K562 (cell line): ENCODE results near the gene CD248. TPM values are rescaled to one million over a fixed set of nuclear protein-coding genes. Genes with fewer than 3 reads are reported as not detected.

Experiments
- CEBPG ChIP-seq, 3 experiments: fragments of 200-800 bp in 1 of 3; sonication (Bioruptor generic) in 1 of 3; sonication (generic) in 1 of 3; formaldehyde crosslinking in 1 of 3; IDR thresholded peaks in 2 of 3; conservative IDR thresholded peaks in 1 of 3; 2 replicates each; pipeline versions ENCODE4 v1.6.1 to v1.8.0; 2016 to 2022; ENCODE audit warnings: missing compliant biosample characterization in 2 of 3, missing genetic modification characterization in 2 of 3, mild to moderate bottlenecking in 1 of 3, missing genetic modification reagents in 1 of 3
- CHD2 ChIP-seq: IDR thresholded peaks from 2 replicates; pipeline ENCODE4 v1.6.1; 2011; ENCODE audit warnings: low read depth, low read length
- DPF2 ChIP-seq: fragments of 450-650 bp; IDR thresholded peaks from 2 replicates; pipeline ENCODE4 v1.6.1; 2016
- E2F6 ChIP-seq, 2 experiments: IDR thresholded peaks; 2 replicates each; pipeline ENCODE4 v1.6.1; 2011; ENCODE audit warnings: borderline replicate concordance in 1 of 2, control low read depth in 1 of 2, low read depth in 1 of 2, low read length in 1 of 2, mild to moderate bottlenecking in 1 of 2, mixed read lengths in 1 of 2, moderate library complexity in 1 of 2; ENCODE audit not compliant: insufficient read depth in 1 of 2, insufficient read length in 1 of 2, poor library complexity in 1 of 2, severe bottlenecking in 1 of 2; ENCODE audit errors: extremely low read depth in 1 of 2
- KAT7 ChIP-seq: sonication (generic); formaldehyde crosslinking; IDR thresholded peaks from 2 replicates; pipeline ENCODE4 v1.8.0; 2022; ENCODE audit warnings: missing genetic modification reagents, mild to moderate bottlenecking, borderline replicate concordance
- MCM3 ChIP-seq: fragments of 450-650 bp; IDR thresholded peaks from 2 replicates; pipeline ENCODE4 v1.6.1; 2016
- POLR2G ChIP-seq: fragments of 200-400 bp; formaldehyde crosslinking; IDR thresholded peaks from 2 replicates; pipeline ENCODE4 v1.6.1; 2017; ENCODE audit warnings: low read depth, mild to moderate bottlenecking, antibody characterized with exemption, low read length, moderate library complexity
- POLR2H ChIP-seq: IDR thresholded peaks from 2 replicates; pipeline ENCODE4 v1.6.1; 2016; ENCODE audit warnings: missing genetic modification characterization, low read depth, mild to moderate bottlenecking, control low read depth, missing compliant biosample characterization, moderate library complexity
- RERE ChIP-seq: sonication (generic); formaldehyde crosslinking; IDR thresholded peaks from 2 replicates; pipeline ENCODE4 v1.8.0; 2023; ENCODE audit warnings: missing genetic modification reagents, mild to moderate bottlenecking, borderline replicate concordance
- ZBTB11 ChIP-seq, 3 experiments: fragments of 200-800 bp in 1 of 3; fragments of 250-450 bp in 1 of 3; fragments of 450-650 bp in 1 of 3; sonication (Bioruptor Pico) in 1 of 3; sonication (Bioruptor generic) in 1 of 3; formaldehyde crosslinking in 1 of 3; IDR thresholded peaks; 2 replicates each; pipeline versions ENCODE4 v1.6.1 to v1.8.0; 2016 to 2022; ENCODE audit warnings: mild to moderate bottlenecking in 2 of 3, missing genetic modification characterization in 2 of 3, missing compliant biosample characterization in 1 of 3, moderate library complexity in 1 of 3
- ZBTB49 ChIP-seq: sonication (generic); formaldehyde crosslinking; IDR thresholded peaks from 2 replicates; pipeline ENCODE4 v1.8.0; 2022; ENCODE audit warnings: missing genetic modification reagents, mild to moderate bottlenecking, borderline replicate concordance
- ZNF445 ChIP-seq: fragments of 250-450 bp; sonication (Bioruptor Pico); IDR thresholded peaks from 2 replicates; pipeline ENCODE4 v1.4.0; 2020; ENCODE audit warnings: low read depth, mild to moderate bottlenecking, moderate library complexity
- polyA plus RNA-seq, 8 experiments: library from polyadenylated mRNA; depleted of rRNA in 4 of 8; stranded (reverse) in 5 of 8; unstranded in 3 of 8; fragments of >200 nt; fragmentation: Nextera tagmentation in 2 of 8; fragmentation: Illumina TruSeq in 1 of 8; extraction: Ambion mirVana in 2 of 8; extraction: Trizol in 1 of 8; gene quantifications; 2 replicates each; pipeline versions ENCODE4 v1.2.1 to v1.2.3, GENCODE V29; 2011 to 2014; ENCODE audit warnings: inconsistent platforms in 1 of 8, missing spikeins in 1 of 8
- total RNA-seq, 7 experiments: library from RNA; depleted of rRNA in 6 of 7; stranded (reverse); fragments of >200 nt in 6 of 7; fragmentation: Illumina TruSeq in 2 of 7; extraction: Trizol in 2 of 7; gene quantifications; 2 replicates each; pipeline versions ENCODE4 v1.2.1 to v1.2.3, GENCODE V29; 2011 to 2021; ENCODE audit warnings: low replicate concordance in 1 of 7

Gene CD248
- total and polyA plus RNA-seq, 9 of the 15 experiments (the other 6 are each of a cell fraction or from before 2014, with no cell fraction given), result 0.09 TPM; not detected in 8

- TF ChIP-seq ZBTB49 (CRISPR knock-in tag) (no peak), POLR2G (peak; percentile 84), KAT7 (peak; percentile 48; the same call in 1 of the 2 replicates), ZNF445 (CRISPR knock-in tag) (no peak), CEBPG (CRISPR knock-in tag; IDR thresholded peaks at IDR 0.05) (no peak), CEBPG (tag; conservative IDR thresholded peaks at IDR 0.05 in 1 of 2, IDR thresholded peaks at IDR 0.05 in 1 of 2) (no peak), RERE (CRISPR knock-in tag) (no peak), CHD2 (peak; percentile 39; the same call in 1 of the 2 replicates), ZBTB11 (CRISPR knock-in tag; IDR thresholded peaks at IDR 0.05) (peak in 1 of 3 experiments; percentile 14; a peak in 1 of 6 replicates), E2F6 (IDR thresholded peaks at IDR 0.05; ENCODE audit: borderline replicate concordance in 1 of 2, extremely low read depth in 1 of 2, insufficient read depth in 1 of 2, insufficient read length in 1 of 2, low read depth in 1 of 2, low read length in 1 of 2, poor library complexity in 1 of 2, severe bottlenecking in 1 of 2) (no peak), DPF2 (no peak), MCM3 (no peak), POLR2H (tag) (peak; percentile 78)
These were observed 48.4 kb downstream of the CD248 start, which contains the start of gene RAB1B (continued) for GRCh38 chr11:66268244-66268951.
